Testis (tissue), 2 donors: ENCODE measurements around the gene NCBP3.
"Not testable (repeated sequence)": the region's sequence is repeated elsewhere in the genome, so short reads cannot be mapped to it uniquely, and the experiment has no call there.

Experiments used
- CTCF ChIP-seq, 3 experiments: fragments of 450-650 bp in 2 of 3; fragments of 200-600 bp in 1 of 3; sonication (generic) in 1 of 3; IDR thresholded peaks; one replicate each; pipeline ENCODE4 v1.5.1; 2016 to 2019; ENCODE audit warnings: antibody characterized with exemption in 3 of 3, mild to moderate bottlenecking in 2 of 3, moderate library complexity in 1 of 3
- POLR2A ChIP-seq: fragments of 450-650 bp; IDR thresholded peaks from one replicate; pipeline ENCODE4 v1.6.1; 2017; ENCODE audit warnings: antibody characterized with exemption, mild to moderate bottlenecking, moderate library complexity

GRCh38 chr17:3844556-3844955 is 1.5 kb downstream of the NCBP3 start:
- TF ChIP-seq CTCF (IDR thresholded peaks at IDR 0.05); POLR2A: not testable (repeated sequence)
